Liver (tissue), 9 donors: ENCODE results near the gene FAM193A. TPM values are rescaled to one million over a fixed set of nuclear protein-coding genes. Genes with fewer than 3 reads are reported as not detected.

Source experiments
- DNase-seq: peaks from one replicate; pipeline ENCODE4 v3.0.0-alpha.2; 2017; ENCODE audit warnings: low spot score
- H3K27ac ChIP-seq, 2 donors: one replicate each; pipeline ENCODE4 v1.7.0; 2013; ENCODE audit warnings: inconsistent platforms in 2 of 2, low read length in 2 of 2, control low read depth in 1 of 2, low read depth in 1 of 2, mild to moderate bottlenecking in 1 of 2
- H3K27me3 ChIP-seq, 4 donors: one replicate each; pipeline versions ENCODE4 v1.6.1 to v1.7.0; 2013; ENCODE audit warnings: low read length in 3 of 4, inconsistent platforms in 1 of 4, mild to moderate bottlenecking in 1 of 4, moderate library complexity in 1 of 4; ENCODE audit not compliant: control insufficient read depth in 4 of 4, insufficient read depth in 4 of 4
- H3K36me3 ChIP-seq, 4 donors: one replicate each; pipeline versions ENCODE4 v1.6.1 to v1.7.0; 2013; ENCODE audit warnings: low read length in 3 of 4, mild to moderate bottlenecking in 3 of 4, low read depth in 1 of 4, moderate library complexity in 1 of 4; ENCODE audit not compliant: control insufficient read depth in 4 of 4, insufficient read depth in 3 of 4
- H3K4me1 ChIP-seq, 4 donors: one replicate each; pipeline versions ENCODE4 v1.6.1 to v1.7.0; 2013; ENCODE audit warnings: low read length in 3 of 4, mild to moderate bottlenecking in 3 of 4, moderate library complexity in 1 of 4; ENCODE audit not compliant: control insufficient read depth in 4 of 4, insufficient read depth in 4 of 4
- H3K4me3 ChIP-seq, 3 donors: one replicate each; pipeline versions ENCODE4 v1.6.1 to v1.7.0; 2013; ENCODE audit warnings: low read length in 3 of 3, control low read depth in 1 of 3, low read depth in 1 of 3, mild to moderate bottlenecking in 1 of 3
- H3K9ac ChIP-seq, 2 donors: one replicate each; pipeline ENCODE4 v1.7.0; 2013; ENCODE audit warnings: low read length in 2 of 2, mild to moderate bottlenecking in 2 of 2, moderate library complexity in 2 of 2, control low read depth in 1 of 2, low read depth in 1 of 2
- H3K9me3 ChIP-seq, 4 donors: one replicate each; pipeline versions ENCODE4 v1.6.1 to v1.7.0; 2013; ENCODE audit warnings: low read length in 3 of 4; ENCODE audit not compliant: control insufficient read depth in 4 of 4
- CTCF ChIP-seq: fragments of 150-350 bp; IDR thresholded peaks from 2 replicates; pipeline ENCODE4 v1.5.1; 2017; ENCODE audit warnings: improper control_type of control experiment, low read depth, low read length; ENCODE audit not compliant: missing input control
- EGR1 ChIP-seq, 2 donors: IDR thresholded peaks; 2 replicates each; pipeline ENCODE4 v1.6.1; 2016 to 2018; ENCODE audit warnings: antibody characterized with exemption in 2 of 2, low read depth in 2 of 2
- FOXA1 ChIP-seq: IDR thresholded peaks from 2 replicates; pipeline ENCODE4 v1.6.1; 2016; ENCODE audit warnings: antibody characterized with exemption
- HNF4A ChIP-seq, 2 donors: conservative IDR thresholded peaks; 2 replicates each; pipeline ENCODE4 v1.6.1; 2016; ENCODE audit warnings: antibody characterized with exemption in 2 of 2, mild to moderate bottlenecking in 2 of 2
- JUND ChIP-seq, 2 donors: IDR thresholded peaks; 2 replicates each; pipeline ENCODE4 v1.6.1; 2016; ENCODE audit warnings: antibody characterized with exemption in 2 of 2
- MAX ChIP-seq: IDR thresholded peaks from 2 replicates; pipeline ENCODE4 v1.6.1; 2016; ENCODE audit warnings: antibody characterized with exemption
- NR2F2 ChIP-seq: IDR thresholded peaks from 2 replicates; pipeline ENCODE4 v1.6.1; 2016; ENCODE audit warnings: antibody characterized with exemption
- RAD21 ChIP-seq, 2 donors: IDR thresholded peaks; 2 replicates each; pipeline ENCODE4 v1.6.1; 2016; ENCODE audit warnings: antibody characterized with exemption in 2 of 2, mild to moderate bottlenecking in 2 of 2
- RXRA ChIP-seq, 2 donors: IDR thresholded peaks; 2 replicates each; pipeline ENCODE4 v1.6.1; 2017 to 2018; ENCODE audit warnings: antibody characterized with exemption in 2 of 2, mild to moderate bottlenecking in 1 of 2
- YY1 ChIP-seq: IDR thresholded peaks from 2 replicates; pipeline ENCODE4 v1.6.1; 2016; ENCODE audit warnings: antibody characterized with exemption, mild to moderate bottlenecking
- ZBTB33 ChIP-seq: IDR thresholded peaks from 2 replicates; pipeline ENCODE4 v1.6.1; 2016; ENCODE audit warnings: antibody characterized with exemption
- WGBS: extraction: QIAGEN DNeasy Blood & Tissue Kit; methylation state at CpG from one replicate; pipeline ENCODE4 v1.1.7; 2013; 5-methylcytosine and 5-hydroxymethylcytosine counted together
- polyA plus RNA-seq, 2 donors: library from polyadenylated mRNA; stranded (reverse) in 1 of 2; unstranded in 1 of 2; fragments of 200-250 nt in 1 of 2; fragments of >200 nt in 1 of 2; fragmentation: Nextera tagmentation in 1 of 2; extraction: Ambion mirVana in 1 of 2; gene quantifications; one replicate each; pipeline versions ENCODE4 v1.2.1 to v1.2.3, GENCODE V29; 2013 to 2015
- total RNA-seq, 2 donors: library from RNA; depleted of rRNA; stranded (reverse); fragments of >200 nt; gene quantifications; one replicate each; pipeline ENCODE4 v1.2.3, GENCODE V29; 2014
- TF ChIP-seq, protein P1 (sequence below): IDR thresholded peaks from 2 replicates; pipeline ENCODE4 v1.6.1; 2016; ENCODE audit warnings: antibody characterized with exemption
- TF ChIP-seq, protein P2 (sequence below): IDR thresholded peaks from 2 replicates; pipeline ENCODE4 v1.6.1; 2016; ENCODE audit warnings: antibody characterized with exemption, mild to moderate bottlenecking
- donor health status: healthy.
- donor health status: healthy.
- donor health status: healthy.
- donor health status: healthy.
- donor health status: healthy.

Gene FAM193A
- total and polyA plus RNA-seq, 4 donors = 3.9 to 10.2 (median 7.0) TPM

GRCh38 chr4:2691952-2692435 lies 155.5 kb downstream of the FAM193A start:
- H3K4me1 ChIP-seq = no peaks in the 10 kb centered on the region

More at GRCh38 chr4:2691952-2692435, 155.5 kb downstream of the FAM193A start:
- H3K4me3 ChIP-seq = no peak overlapping the region
- no peaks in the 10 kb centered on the region for H3K9me3 ChIP-seq
- 92% methylated on average over 7 of the region's 7 CpGs for whole genome bisulfite sequencing
- H3K27ac ChIP-seq = no peak overlapping the region
- no peak overlapping the region for H3K9ac ChIP-seq
- no peak for DNase-seq
- peaks cover 15 to 83% (median 37%) of the 10 kb centered on the region in 4 donors for H3K36me3 ChIP-seq
- H3K27me3 ChIP-seq = no peaks in the 10 kb centered on the region
- no peak for TF ChIP-seq RAD21 (IDR thresholded peaks at IDR 0.05)
- TF ChIP-seq FOXA1 = no peak
- TF ChIP-seq NR2F2 = no peak
- TF ChIP-seq, protein P1, sequence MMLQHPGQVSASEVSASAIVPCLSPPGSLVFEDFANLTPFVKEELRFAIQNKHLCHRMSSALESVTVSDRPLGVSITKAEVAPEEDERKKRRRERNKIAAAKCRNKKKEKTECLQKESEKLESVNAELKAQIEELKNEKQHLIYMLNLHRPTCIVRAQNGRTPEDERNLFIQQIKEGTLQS = no peak
- TF ChIP-seq RXRA (IDR thresholded peaks at IDR 0.05) = no peak
- TF ChIP-seq ZBTB33 = no peak
- TF ChIP-seq CTCF = no peak
- TF ChIP-seq, protein P2, sequence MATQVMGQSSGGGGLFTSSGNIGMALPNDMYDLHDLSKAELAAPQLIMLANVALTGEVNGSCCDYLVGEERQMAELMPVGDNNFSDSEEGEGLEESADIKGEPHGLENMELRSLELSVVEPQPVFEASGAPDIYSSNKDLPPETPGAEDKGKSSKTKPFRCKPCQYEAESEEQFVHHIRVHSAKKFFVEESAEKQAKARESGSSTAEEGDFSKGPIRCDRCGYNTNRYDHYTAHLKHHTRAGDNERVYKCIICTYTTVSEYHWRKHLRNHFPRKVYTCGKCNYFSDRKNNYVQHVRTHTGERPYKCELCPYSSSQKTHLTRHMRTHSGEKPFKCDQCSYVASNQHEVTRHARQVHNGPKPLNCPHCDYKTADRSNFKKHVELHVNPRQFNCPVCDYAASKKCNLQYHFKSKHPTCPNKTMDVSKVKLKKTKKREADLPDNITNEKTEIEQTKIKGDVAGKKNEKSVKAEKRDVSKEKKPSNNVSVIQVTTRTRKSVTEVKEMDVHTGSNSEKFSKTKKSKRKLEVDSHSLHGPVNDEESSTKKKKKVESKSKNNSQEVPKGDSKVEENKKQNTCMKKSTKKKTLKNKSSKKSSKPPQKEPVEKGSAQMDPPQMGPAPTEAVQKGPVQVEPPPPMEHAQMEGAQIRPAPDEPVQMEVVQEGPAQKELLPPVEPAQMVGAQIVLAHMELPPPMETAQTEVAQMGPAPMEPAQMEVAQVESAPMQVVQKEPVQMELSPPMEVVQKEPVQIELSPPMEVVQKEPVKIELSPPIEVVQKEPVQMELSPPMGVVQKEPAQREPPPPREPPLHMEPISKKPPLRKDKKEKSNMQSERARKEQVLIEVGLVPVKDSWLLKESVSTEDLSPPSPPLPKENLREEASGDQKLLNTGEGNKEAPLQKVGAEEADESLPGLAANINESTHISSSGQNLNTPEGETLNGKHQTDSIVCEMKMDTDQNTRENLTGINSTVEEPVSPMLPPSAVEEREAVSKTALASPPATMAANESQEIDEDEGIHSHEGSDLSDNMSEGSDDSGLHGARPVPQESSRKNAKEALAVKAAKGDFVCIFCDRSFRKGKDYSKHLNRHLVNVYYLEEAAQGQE = no peak
- no peak for TF ChIP-seq JUND (IDR thresholded peaks at IDR 0.05)
- no peak for TF ChIP-seq EGR1 (IDR thresholded peaks at IDR 0.05; ENCODE audit: low read depth in 2 of 2)
- TF ChIP-seq HNF4A (conservative IDR thresholded peaks at IDR 0.05) = no peak
- no peak for TF ChIP-seq YY1
- TF ChIP-seq MAX = no peak
